Activated CD8-positive, alpha-beta memory T cell treated with anti-CD3 and anti-CD28 coated beads, Interleukin-2, amount 10 ng/mL, durations not matched to agents 7 days and 5 days (primary cell): Measurements from ENCODE around the gene PAPOLB. TPM values are rescaled to one million over a fixed set of nuclear protein-coding genes. Genes with fewer than 3 reads are reported as not detected.

ENCODE experiments used
- ATAC-seq: fragments of 150-1000 bp; cut with Tn5 transposase; one replicate; pipeline ENCODE4 v1.10.0; 2021; ENCODE audit warnings: moderate library complexity
- CTCF ChIA-PET: fragments of 350-600 bp; sonication (Branson Sonifier 250); formaldehyde crosslinking; loops from one replicate; lab custom pipeline; 2021; ENCODE audit warnings: antibody characterized with exemption; lab: Charles Lee
- DNase-seq: peaks from one replicate; pipeline ENCODE4 v3.0.0-alpha.2; 2020
- H3K27ac Mint-ChIP-seq: one replicate; pipeline ENCODE4 v1.8.0; 2021; ENCODE audit warnings: mild to moderate bottlenecking, mixed read lengths
- H3K27me3 Mint-ChIP-seq: one replicate; pipeline ENCODE4 v1.8.0; 2021; ENCODE audit warnings: mixed read lengths
- H3K36me3 Mint-ChIP-seq: one replicate; pipeline ENCODE4 v1.8.0; 2021; ENCODE audit warnings: mild to moderate bottlenecking, mixed read lengths
- H3K4me1 Mint-ChIP-seq: one replicate; pipeline ENCODE4 v1.8.0; 2021; ENCODE audit warnings: mixed read lengths
- H3K4me3 Mint-ChIP-seq: one replicate; pipeline ENCODE4 v1.8.0; 2021; ENCODE audit warnings: mild to moderate bottlenecking, moderate library complexity, mixed read lengths
- H3K9me3 Mint-ChIP-seq: one replicate; pipeline ENCODE4 v1.8.0; 2022; ENCODE audit warnings: low read depth, mixed read lengths
- total RNA-seq, 2 experiments: library from RNA; stranded (reverse); gene quantifications; one replicate each; pipeline ENCODE4 v1.2.3, GENCODE V29; 2021

PAPOLB gene
- total RNA-seq, 2 experiments from 2014 or later = 0.06 TPM; not detected in 1

DNA sequence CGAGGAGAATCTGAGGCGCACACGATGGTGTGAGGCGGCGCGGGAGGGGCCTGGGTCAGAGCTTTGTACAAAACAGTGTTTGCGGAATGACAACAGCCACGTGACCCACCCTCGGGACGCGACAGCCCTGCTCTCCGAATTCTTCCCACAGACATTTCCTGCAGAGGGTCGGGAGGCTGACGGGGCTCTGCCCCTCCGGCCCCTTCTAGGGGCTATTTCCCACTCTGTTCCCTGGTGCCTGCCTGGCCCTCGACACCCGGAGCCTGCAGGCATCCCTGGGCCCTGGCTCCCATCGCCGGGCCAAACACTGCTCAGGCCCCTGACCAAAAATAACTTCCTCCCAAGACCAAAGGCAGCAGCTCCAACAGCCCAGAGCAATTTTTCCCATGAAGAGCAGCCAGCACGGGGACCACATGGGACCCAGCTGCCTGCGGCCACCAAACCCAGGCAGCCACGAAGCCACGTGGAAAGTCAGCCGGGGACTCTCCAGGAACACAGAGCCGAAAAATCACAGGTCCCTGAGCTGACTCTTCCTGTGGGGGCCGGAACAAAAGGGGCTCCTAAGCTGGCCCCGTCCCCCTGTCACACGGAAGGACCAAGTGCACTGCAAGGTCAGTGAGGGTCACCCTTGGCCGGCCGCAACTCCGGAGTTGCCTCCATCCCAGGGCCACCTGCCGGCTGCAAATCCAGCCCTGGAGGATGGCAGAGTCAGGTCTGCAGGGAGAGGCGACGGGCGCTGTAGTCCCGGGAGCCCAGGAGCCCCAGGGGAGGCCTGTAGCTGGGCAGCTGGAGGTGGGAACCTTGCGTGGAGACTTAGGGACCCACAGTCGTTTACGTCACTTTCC is 42.0 kb downstream of the PAPOLB start:
- no peak for ATAC-seq
- no peaks in the 10 kb centered on the region for H3K4me1 Mint-ChIP-seq
- H3K27me3 Mint-ChIP-seq = no peaks in the 10 kb centered on the region
- CTCF ChIA-PET = no interaction called here
- H3K9me3 Mint-ChIP-seq = no peaks in the 10 kb centered on the region
- no peak overlapping the region for H3K4me3 Mint-ChIP-seq
- H3K36me3 Mint-ChIP-seq = no peaks in the 10 kb centered on the region
- DNase-seq = no peak
- no peak overlapping the region for H3K27ac Mint-ChIP-seq

DNA sequence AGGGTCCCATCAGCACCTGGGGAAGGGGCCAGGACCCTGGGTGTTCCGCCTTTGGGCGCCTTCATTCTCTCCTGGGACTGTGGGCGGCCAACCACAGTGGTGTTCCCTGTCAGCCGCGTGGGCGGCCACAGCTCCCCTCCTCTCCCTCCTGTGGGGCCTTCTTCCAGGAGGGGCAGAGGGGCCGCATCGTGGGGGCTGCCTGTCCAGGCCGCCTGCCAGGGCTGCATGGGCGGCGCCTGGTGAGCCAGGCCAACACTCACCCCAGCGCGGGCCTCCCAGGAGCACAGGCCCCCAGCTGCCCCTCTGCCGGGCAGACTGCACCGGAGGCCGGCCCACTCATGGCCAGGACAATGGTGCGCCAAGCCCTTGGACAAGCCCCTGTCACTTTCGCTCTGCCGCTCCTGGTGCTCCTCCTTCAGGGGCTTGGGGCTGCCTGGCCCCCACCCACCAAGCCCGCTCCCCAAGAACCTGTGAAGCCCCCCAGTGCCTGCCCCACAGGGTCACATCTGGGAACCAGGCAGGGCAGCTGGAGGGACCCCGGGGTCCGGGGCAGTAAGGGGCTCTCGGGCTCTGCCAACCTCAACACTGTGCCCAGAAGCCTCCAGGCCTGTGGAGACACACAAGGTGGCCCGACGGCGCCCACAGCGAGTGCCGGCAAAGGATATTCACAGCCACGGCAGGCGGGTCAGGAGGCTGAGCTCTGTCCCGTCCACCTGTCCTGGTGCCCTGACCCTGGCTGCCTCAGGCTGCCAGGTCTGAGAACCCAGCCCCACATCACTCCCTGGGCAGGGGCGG is 43.6 kb downstream of the PAPOLB start:
- H3K27ac Mint-ChIP-seq = no peak overlapping the region
- H3K4me3 Mint-ChIP-seq = no peak overlapping the region
- peaks cover 10% of the 10 kb centered on the region for H3K27me3 Mint-ChIP-seq
- H3K9me3 Mint-ChIP-seq = no peaks in the 10 kb centered on the region
- no peaks in the 10 kb centered on the region for H3K36me3 Mint-ChIP-seq
- DNase-seq = no peak
- no peak for ATAC-seq
- no peaks in the 10 kb centered on the region for H3K4me1 Mint-ChIP-seq
- CTCF ChIA-PET = interaction anchor here (0.8 kb wide), 1 partner anchor 20 kb away, joined by 4 read pairs; no protein-coding TSS in a partner anchor

DNA sequence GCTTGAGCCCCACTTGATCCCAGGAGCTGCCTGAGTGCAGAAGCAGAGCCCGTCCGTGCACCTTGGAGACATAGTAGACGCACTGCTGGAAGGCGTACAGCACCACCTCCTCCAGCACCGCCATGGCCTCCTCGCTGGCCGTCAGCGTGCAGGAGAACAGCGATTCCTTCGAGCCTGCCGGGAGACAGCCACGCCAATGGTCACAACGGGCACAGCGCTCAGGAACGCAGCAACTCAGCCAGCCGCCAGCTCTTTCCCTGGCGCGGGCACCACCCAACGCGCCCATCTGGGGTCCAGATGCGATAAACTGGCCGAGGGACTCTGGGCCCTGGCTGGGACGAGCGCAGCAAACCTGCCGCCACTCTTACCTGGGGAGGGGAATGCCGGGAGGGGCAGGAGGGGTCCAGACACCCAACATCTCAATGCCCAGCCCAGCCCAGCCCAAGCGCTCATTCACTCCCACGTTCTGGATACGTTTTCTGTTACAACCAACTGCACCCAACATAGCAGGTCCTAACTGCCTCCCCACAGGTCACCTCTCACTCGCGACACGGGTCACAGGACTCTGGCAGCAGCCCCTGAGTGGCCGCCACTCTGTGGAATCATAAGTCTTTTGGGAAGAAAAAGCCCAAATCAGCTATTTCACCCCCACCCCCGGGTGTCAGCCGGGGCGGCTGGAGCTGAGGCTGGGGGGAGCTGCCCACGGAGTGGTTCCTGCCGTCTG is 44.5 kb downstream of the PAPOLB start:
- CTCF ChIA-PET = no interaction called here
- Mint-ChIP-seq H3K27me3 (peaks cover 13% of the 10 kb centered on the region), H3K36me3 (no peaks in the 10 kb centered on the region), H3K27ac (no peak overlapping the region), H3K9me3 (no peaks in the 10 kb centered on the region), H3K4me1 (no peaks in the 10 kb centered on the region), H3K4me3 (no peak overlapping the region)
- DNase-seq = no peak
- no peak for ATAC-seq

DNA sequence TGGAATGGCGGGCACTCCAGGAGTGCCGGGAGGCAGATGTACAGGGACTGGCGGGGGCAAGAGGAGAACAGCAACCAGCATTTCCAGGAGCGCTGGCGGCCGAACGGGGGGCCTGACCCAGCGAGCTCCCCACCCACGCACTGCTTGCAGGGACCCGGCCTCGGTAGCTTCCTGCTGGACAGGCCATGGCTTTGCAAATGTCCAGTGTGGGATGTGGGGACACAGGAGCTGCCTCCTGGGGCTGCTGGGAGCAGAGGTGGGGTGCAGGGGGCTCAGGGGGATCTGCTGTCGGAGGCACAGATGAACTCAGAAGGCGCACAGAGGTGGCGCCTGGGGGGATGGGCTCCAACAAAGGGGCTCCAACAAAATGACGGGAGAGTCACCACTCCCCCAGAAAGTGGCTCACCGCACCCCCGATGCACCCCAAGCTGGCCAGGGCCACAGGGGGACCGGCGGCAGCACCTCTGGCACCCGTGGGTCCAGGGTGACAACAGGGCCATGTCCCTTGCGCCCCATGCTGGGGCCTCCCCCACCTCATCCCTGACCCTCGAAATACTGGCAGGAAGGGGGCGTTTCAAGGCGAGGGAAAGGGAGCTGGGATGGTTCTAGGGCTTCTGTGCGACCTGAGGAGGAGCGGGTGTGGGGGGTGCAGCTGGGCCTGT is 45.3 kb downstream of the PAPOLB start:
- Mint-ChIP-seq H3K36me3 (no peaks in the 10 kb centered on the region), H3K27me3 (peaks cover 13% of the 10 kb centered on the region), H3K4me3 (no peak overlapping the region), H3K27ac (no peak overlapping the region), H3K4me1 (no peaks in the 10 kb centered on the region), H3K9me3 (no peaks in the 10 kb centered on the region)
- ATAC-seq (no peak), DNase-seq (no peak)
- CTCF ChIA-PET = interaction anchor here (1.3 kb wide), 1 partner anchor 14 kb away, joined by 3 read pairs; no protein-coding TSS in a partner anchor

DNA sequence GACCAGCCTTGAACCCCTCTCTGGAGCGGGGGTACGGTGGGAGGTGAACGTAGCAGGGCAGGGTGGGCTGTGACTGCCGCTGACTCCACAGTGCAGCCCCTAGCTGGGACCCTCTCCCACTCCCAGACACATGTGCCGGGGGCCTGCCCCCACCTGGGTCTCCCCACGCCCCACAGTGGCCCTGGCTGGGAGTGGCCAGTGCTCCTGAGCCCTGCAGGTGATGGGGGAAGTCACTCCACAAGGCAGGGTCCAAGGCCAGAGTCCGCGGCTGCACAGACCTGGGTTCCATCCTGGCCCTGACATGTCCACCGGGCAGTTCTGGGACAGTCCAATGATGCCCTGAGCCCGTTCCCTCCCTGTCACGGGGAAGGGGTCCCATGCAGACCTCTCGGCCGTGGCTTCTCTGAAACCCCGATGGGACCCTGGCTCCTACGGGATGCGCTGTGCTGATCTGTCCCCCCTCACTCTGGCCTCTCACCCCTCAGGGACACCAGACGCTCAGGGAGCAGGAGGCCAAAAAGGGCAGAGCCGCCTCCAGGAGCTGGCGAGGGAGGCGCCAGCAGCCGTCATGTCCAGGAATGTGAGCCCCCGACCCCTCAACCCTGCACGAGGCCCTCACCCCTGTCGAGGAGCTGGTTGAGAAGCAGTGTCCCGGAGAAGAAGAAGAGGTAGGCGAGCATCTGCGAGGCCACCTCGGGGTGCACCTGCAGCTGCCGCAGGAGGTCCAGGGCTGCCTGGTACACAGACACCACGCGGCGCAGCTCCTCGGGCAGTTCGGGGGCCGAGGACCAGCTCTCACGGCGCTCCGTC is 46.0 kb downstream of the PAPOLB start:
- no peaks in the 10 kb centered on the region for H3K4me1 Mint-ChIP-seq
- H3K27ac Mint-ChIP-seq = no peak overlapping the region
- DNase-seq (no peak), ATAC-seq (no peak)
- H3K36me3 Mint-ChIP-seq = no peaks in the 10 kb centered on the region
- CTCF ChIA-PET = interaction anchor here (1.3 kb wide), 1 partner anchor 14 kb away, joined by 3 read pairs; no protein-coding TSS in a partner anchor
- no peak overlapping the region for H3K4me3 Mint-ChIP-seq
- peaks cover 13% of the 10 kb centered on the region for H3K27me3 Mint-ChIP-seq
- H3K9me3 Mint-ChIP-seq = no peaks in the 10 kb centered on the region

DNA sequence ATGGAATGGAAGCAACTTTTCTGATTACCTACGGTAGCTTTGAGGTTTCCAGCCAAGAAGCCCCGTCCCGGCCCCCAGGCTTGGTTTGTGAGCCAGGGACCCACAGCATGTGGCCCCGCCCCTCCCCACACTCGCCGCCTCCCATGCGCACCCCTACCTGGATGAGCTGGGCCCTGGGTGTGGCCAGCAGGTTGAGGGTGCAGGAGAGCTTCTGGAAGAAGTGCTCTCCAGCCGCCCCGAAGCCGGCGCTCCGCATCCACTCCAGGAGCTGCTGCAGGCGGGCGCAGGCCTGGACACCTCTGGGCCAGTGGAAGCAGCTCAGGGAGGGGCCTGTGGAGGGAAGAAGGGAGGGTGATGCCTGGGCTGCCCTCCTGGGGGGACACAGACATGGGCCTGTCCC is 46.7 kb downstream of the PAPOLB start:
- CTCF ChIA-PET = interaction anchor here (1.3 kb wide), 1 partner anchor 15 kb away, joined by 3 read pairs; no protein-coding TSS in a partner anchor
- H3K9me3 Mint-ChIP-seq = no peaks in the 10 kb centered on the region

DNA sequence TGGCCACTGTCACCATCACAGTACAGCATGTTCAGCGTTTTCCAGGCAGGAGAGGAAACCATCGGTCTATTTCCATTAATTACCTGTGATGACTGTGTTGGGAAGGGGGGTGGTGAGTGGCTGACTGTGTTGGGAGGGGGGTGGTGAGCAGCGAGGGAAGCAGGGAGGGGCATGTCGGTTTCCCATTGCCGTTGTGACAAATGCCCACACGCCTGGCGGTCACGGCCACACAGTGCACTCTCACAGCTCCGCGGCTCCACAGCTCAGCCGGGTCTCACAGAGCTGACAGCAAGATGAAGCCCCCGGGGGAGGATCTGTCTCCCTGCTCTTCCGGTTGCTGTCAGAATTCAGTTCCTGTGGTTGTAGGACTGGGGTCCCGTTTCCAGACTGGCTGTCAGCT is 47.4 kb downstream of the PAPOLB start:
- no peaks in the 10 kb centered on the region for H3K9me3 Mint-ChIP-seq
- CTCF ChIA-PET = no interaction called here
- H3K4me1 Mint-ChIP-seq = peaks cover 4% of the 10 kb centered on the region
- H3K4me3 Mint-ChIP-seq = no peak overlapping the region
- DNase-seq (no peak), ATAC-seq (no peak)
- no peaks in the 10 kb centered on the region for H3K36me3 Mint-ChIP-seq
- H3K27me3 Mint-ChIP-seq = peaks cover 18% of the 10 kb centered on the region
- H3K27ac Mint-ChIP-seq = no peak overlapping the region

More for the DNA sequence above, 46.7 kb downstream of the PAPOLB start:
- no peaks in the 10 kb centered on the region for H3K36me3 Mint-ChIP-seq
- no peak overlapping the region for H3K4me3 Mint-ChIP-seq
- ATAC-seq = no peak
- no peak for DNase-seq
- H3K4me1 Mint-ChIP-seq = peaks cover 2% of the 10 kb centered on the region
- no peak overlapping the region for H3K27ac Mint-ChIP-seq
- peaks cover 16% of the 10 kb centered on the region for H3K27me3 Mint-ChIP-seq

DNA sequence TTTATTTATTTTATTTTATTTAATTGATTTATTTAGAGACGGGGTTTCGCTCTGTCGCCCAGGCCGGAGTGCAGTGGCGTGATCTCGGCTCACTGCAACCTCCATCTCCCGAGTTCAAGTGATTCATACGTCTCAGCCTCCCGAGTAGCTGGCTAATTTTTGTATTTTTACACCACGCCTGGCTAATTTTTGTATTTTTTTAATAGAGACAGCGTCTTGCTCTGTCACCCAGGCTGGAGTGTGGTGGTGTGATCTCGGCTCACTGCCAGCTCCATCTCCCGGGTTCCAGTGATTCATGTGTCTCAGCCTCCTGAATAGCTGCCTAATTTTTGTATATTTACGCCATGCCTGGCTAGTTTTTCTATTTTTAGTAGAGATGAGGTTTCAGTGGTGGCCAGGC is 52.2 kb downstream of the PAPOLB start:
- Mint-ChIP-seq H3K27me3 (peaks cover 38% of the 10 kb centered on the region), H3K4me1 (peaks cover 7% of the 10 kb centered on the region), H3K4me3 (no peak overlapping the region), H3K9me3 (no peaks in the 10 kb centered on the region), H3K27ac (no peak overlapping the region), H3K36me3 (no peaks in the 10 kb centered on the region)
- DNase-seq (no peak), ATAC-seq (no peak)
- CTCF ChIA-PET = interaction anchor here (3.2 kb wide), 1 partner anchor 12 kb away, joined by 16 read pairs; no protein-coding TSS in a partner anchor

DNA sequence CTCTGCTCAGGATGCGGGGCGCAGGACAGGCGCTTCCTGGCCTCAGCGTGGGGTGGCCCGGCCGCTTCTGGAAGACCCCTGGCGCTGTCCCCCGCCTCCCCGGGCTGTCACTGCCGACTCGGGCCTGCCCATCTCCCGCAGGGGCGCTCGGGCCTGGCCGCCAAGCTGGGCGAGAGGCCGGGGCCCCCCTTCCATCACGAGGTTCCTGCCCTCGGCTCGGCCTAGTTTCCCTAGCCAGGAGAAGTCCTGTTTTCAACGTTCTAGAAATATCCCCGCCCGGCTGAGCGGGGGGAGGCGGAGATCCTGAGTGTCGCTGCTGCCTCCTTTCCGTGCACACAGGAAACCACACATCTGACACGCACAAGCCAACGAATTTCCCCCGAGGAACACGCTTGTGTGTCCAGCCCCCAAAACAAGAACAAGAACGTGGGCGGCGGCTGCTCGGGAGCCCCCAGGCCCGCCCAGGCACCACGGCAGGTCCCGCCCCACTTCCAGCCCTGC is 52.7 kb downstream of the PAPOLB start:
- CTCF ChIA-PET = interaction anchor here (3.2 kb wide), 1 partner anchor 11 kb away, joined by 16 read pairs; no protein-coding TSS in a partner anchor
- ATAC-seq = peak; percentile 30
- H3K9me3 Mint-ChIP-seq = no peaks in the 10 kb centered on the region
- H3K4me1 Mint-ChIP-seq = peaks cover 7% of the 10 kb centered on the region
- H3K36me3 Mint-ChIP-seq = no peaks in the 10 kb centered on the region
- no peak for DNase-seq
- H3K27ac Mint-ChIP-seq = no peak overlapping the region
- peak overlapping the region; percentile 26 for H3K4me3 Mint-ChIP-seq
- peaks cover 37% of the 10 kb centered on the region for H3K27me3 Mint-ChIP-seq

DNA sequence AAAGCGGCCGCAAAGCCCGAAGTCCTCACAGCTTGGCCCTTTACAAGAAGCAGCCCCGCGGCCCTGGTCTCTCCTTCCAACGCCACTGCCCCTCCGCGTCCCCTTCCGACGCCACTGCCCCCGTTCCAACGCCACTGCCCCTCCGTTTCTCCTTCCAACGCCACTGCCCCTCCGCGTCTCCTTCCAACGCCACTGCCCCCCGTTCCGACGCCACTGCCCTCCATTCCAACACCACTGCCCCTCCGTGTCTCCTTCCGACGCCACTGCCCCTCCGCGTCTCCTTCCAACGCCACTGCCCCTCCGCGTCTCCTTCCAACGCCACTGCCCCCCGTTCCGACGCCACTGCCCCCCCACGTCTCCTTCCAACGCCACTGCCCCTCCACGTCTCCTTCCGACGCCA is 53.3 kb downstream of the PAPOLB start:
- CTCF ChIA-PET = interaction anchor here (3.2 kb wide), 1 partner anchor 10 kb away, joined by 16 read pairs; no protein-coding TSS in a partner anchor
- H3K27ac Mint-ChIP-seq = no peak overlapping the region
- no peaks in the 10 kb centered on the region for H3K36me3 Mint-ChIP-seq
- H3K4me3 Mint-ChIP-seq = no peak overlapping the region
- peaks cover 7% of the 10 kb centered on the region for H3K4me1 Mint-ChIP-seq
- ATAC-seq (no peak), DNase-seq (no peak)
- H3K27me3 Mint-ChIP-seq = peaks cover 32% of the 10 kb centered on the region
- no peaks in the 10 kb centered on the region for H3K9me3 Mint-ChIP-seq

DNA sequence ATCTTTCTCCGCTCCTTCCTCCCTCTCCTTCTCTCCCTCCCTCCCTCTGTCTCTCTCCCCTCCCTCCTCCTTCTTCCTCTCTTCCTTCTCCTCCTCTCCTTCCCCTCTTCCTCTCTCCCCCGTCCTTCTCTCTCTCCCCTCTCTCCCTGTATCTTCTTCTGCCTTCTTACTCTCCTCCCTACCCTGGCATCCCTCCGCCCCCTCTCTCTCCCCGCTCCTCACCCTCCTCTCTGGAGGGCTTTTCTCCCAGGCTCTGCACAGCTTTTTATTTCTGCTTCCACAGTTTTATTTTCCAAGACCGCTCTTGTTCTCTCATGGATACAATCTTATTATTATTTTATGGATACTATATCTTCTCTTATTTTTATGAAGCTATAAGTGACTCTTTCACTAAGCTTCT is 53.8 kb downstream of the PAPOLB start:
- DNase-seq (no peak), ATAC-seq (no peak)
- peaks cover 7% of the 10 kb centered on the region for H3K4me1 Mint-ChIP-seq
- no peaks in the 10 kb centered on the region for H3K9me3 Mint-ChIP-seq
- H3K27ac Mint-ChIP-seq = no peak overlapping the region
- H3K36me3 Mint-ChIP-seq = no peaks in the 10 kb centered on the region
- H3K4me3 Mint-ChIP-seq = no peak overlapping the region
- H3K27me3 Mint-ChIP-seq = peaks cover 27% of the 10 kb centered on the region
- CTCF ChIA-PET = interaction anchor here (3.2 kb wide), 1 partner anchor 10 kb away, joined by 16 read pairs; no protein-coding TSS in a partner anchor
